Left ventricle myocardium inferior (tissue), 1 donor: ENCODE measurements around the gene LSM11. TPM values are rescaled to one million over a fixed set of nuclear protein-coding genes. Genes with fewer than 3 reads are reported as not detected.

Experiments used
- DNase-seq: peaks from one replicate; pipeline ENCODE4 v3.0.0-alpha.2; 2020
- H3K27ac ChIP-seq: fragments of 200-600 bp; replicated peaks from 2 replicates; pipeline ENCODE4 v1.8.0; 2021
- H3K27me3 ChIP-seq: fragments of 200-600 bp; 2 replicates; pipeline ENCODE4 v1.8.0; 2021; ENCODE audit warnings: low read depth
- H3K36me3 ChIP-seq: fragments of 200-600 bp; 2 replicates; pipeline ENCODE4 v1.8.0; 2021
- H3K4me1 ChIP-seq: fragments of 200-600 bp; 2 replicates; pipeline ENCODE4 v1.8.0; 2021
- H3K4me3 ChIP-seq: fragments of 200-600 bp; 2 replicates; pipeline ENCODE4 v1.8.0; 2021; ENCODE audit warnings: mild to moderate bottlenecking, moderate library complexity
- H3K9me3 ChIP-seq: fragments of 200-600 bp; replicated peaks from 2 replicates; pipeline ENCODE4 v1.8.0; 2021
- CTCF ChIP-seq: fragments of 200-600 bp; IDR thresholded peaks from 2 replicates; pipeline ENCODE4 v1.8.0; 2021; ENCODE audit warnings: antibody characterized with exemption, mild to moderate bottlenecking, borderline replicate concordance
- intact Hi-C: fragments of 100-400 bp; cut with micrococcal nuclease; formaldehyde crosslinking; loops from one replicate; pipeline ENCODE4 v1.11.0; 2022
- total RNA-seq: library from RNA; stranded (reverse); fragmentation: NEBNext Ultra II Directional; extraction: Animal tissue kit (Norgen Biotek cat#: 25700); gene quantifications from one replicate; pipeline ENCODE4 v1.2.1, GENCODE V29; 2021
- donor health status: DM: no; HTN: yes; CAD: no; lungs with severe emphysema.

LSM11 gene
- total RNA-seq, 1 donor from 2014 or later, result 1.3 TPM

GRCh38 chr5:157731272-157732129 is 12.0 kb upstream of the LSM11 start, which contains the start of gene THG1L:
THG1L (plus strand) TSS chr5:157731420; CDS start chr5:157731441, 21 bp downstream.
- Histone ChIP-seq H3K27me3 (no peaks in the 10 kb centered on the region), H3K4me3 (peak within 1 kb of the TSS; percentile 81), H3K27ac (peak within 1 kb of the TSS; percentile 96), H3K36me3 (peaks cover 22% of the 10 kb centered on the region), H3K9me3 (no peaks in the 10 kb centered on the region), H3K4me1 (peaks cover 11% of the 10 kb centered on the region)
- no peak for TF ChIP-seq CTCF
- intact Hi-C loops, result no loop called here
- peak; percentile 98 for DNase-seq

GRCh38 chr5:157732130-157732514 is 11.4 kb upstream of the LSM11 start:
- Histone ChIP-seq H3K27me3 (no peaks in the 10 kb centered on the region), H3K36me3 (peaks cover 25% of the 10 kb centered on the region), H3K4me3 (peak overlapping the region; percentile 81), H3K9me3 (no peaks in the 10 kb centered on the region), H3K4me1 (peaks cover 11% of the 10 kb centered on the region), H3K27ac (no peak overlapping the region)
- DNase-seq, result no peak
- TF ChIP-seq CTCF, result no peak
- intact Hi-C loops, result no loop called here

- Histone ChIP-seq H3K4me3 (no peak overlapping the region), H3K4me1 (peaks cover 11% of the 10 kb centered on the region), H3K27me3 (no peaks in the 10 kb centered on the region), H3K27ac (no peak overlapping the region), H3K36me3 (peaks cover 31% of the 10 kb centered on the region), H3K9me3 (no peaks in the 10 kb centered on the region)
- DNase-seq, result no peak
- intact Hi-C loops, result no loop called here
- no peak for TF ChIP-seq CTCF
Observed at GRCh38 chr5:157732596-157733262, 10.8 kb upstream of the LSM11 start.

- peaks cover 11% of the 10 kb centered on the region for H3K4me1 ChIP-seq
- H3K9me3 ChIP-seq, result no peaks in the 10 kb centered on the region
- intact Hi-C loops, result no loop called here
Observed at GRCh38 chr5:157734436-157734835, 9.1 kb upstream of the LSM11 start.

GRCh38 chr5:157735991-157736390 is 7.5 kb upstream of the LSM11 start:
- Histone ChIP-seq H3K4me3 (no peak overlapping the region), H3K27ac (no peak overlapping the region), H3K4me1 (peaks cover 7% of the 10 kb centered on the region), H3K27me3 (no peaks in the 10 kb centered on the region), H3K9me3 (no peaks in the 10 kb centered on the region), H3K36me3 (peaks cover 44% of the 10 kb centered on the region)
- TF ChIP-seq CTCF, result no peak
- no peak for DNase-seq
- intact Hi-C loops, result no loop called here

More at GRCh38 chr5:157734436-157734835, 9.1 kb upstream of the LSM11 start:
- no peak for TF ChIP-seq CTCF
- H3K4me3 ChIP-seq, result no peak overlapping the region
- no peaks in the 10 kb centered on the region for H3K27me3 ChIP-seq
- no peak overlapping the region for H3K27ac ChIP-seq
- no peak for DNase-seq
- peaks cover 40% of the 10 kb centered on the region for H3K36me3 ChIP-seq
